ENCODE results near the gene SMG9.
"Not testable (repeated sequence)": the region's sequence is repeated elsewhere in the genome, so short reads cannot be mapped to it uniquely, and the experiment has no call there.

SMG9 gene

GRCh38 chr19:43780706-43781525 lies 26.2 kb upstream of the SMG9 start, which contains the start of gene KCNN4:
TSS of gene KCNN4 (minus strand) at chr19:43780973. CDS start at chr19:43780861, 112 bp downstream.
- DNase-seq (ENCODE audit: low read depth) = no peak

GRCh38 chr19:43779820-43780219 lies 25.1 kb upstream of the SMG9 start:
- DNase-seq (ENCODE audit: low read depth) = no peak

- no peak for DNase-seq (ENCODE audit: low read depth)
Measured at GRCh38 chr19:43779147-43779819, 24.5 kb upstream of the SMG9 start.

DNA sequence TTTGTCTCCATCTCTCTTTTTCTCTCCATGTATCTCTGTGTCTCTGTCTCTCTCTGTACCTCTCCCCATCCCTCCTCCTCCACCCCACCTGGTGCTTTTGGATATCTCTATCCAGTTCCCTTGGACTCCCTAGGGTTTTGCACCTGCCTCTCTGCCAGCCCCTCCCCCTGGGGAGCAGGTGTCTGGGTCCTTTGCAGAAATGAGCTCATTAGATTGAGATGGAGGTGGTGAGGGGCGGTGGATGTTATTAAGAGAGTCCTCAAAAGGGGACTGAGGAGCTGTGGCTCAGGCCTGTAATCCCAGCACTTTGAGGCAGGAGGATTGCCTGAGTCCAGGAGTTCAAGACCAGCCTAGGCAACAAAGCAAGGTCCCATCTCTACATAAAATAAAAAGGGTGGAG lies 23.9 kb upstream of the SMG9 start:
- no peak for DNase-seq (ENCODE audit: low read depth)

DNA sequence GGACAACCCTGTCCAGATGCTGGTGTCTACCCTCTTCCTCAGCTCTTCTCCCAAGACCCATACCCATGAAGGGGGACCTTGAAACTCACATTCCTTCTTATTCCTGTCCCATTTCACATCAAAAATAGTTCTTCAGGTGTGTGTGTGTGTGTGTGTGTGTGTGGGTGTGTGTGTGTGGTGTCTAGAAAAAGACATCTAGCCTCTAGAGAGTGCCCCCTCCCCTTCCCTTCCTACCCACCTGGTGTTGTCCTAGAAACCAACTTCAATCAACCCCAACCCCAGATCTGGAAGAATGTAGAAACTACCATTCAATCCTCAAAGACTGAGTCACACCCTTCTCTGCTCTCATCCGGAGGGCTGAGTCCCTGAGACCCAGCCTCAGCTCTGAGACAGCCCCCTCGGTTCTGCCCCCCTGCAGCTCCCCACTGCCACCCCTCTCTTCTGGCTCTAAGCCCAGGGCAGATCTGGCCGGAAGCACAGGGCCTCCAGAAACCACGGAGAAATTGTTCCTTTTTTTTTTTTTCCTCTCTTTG lies 22.5 kb upstream of the SMG9 start:
- no peak for DNase-seq (ENCODE audit: low read depth)

DNA sequence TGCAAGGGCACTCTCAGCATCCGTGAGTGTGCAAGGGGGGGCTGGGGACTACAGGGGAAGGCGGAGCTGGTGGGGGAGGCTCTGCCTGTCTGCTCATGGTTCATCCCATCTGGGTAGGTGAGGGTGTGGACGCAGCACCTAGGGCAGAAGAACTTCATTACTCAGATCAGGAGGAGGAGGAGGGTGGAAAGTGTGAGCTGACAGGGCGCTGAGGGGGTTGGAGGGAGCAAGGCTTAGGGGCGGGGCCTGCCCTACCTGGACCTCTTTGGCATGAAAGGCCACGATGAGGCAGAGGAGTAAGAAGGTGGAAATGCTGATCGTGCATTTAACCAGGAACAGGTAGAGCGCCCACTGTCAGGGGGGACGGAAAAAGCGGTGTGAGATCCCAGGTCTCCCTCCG lies 21.5 kb upstream of the SMG9 start:
- DNase-seq (ENCODE audit: low read depth) = no peak

DNA sequence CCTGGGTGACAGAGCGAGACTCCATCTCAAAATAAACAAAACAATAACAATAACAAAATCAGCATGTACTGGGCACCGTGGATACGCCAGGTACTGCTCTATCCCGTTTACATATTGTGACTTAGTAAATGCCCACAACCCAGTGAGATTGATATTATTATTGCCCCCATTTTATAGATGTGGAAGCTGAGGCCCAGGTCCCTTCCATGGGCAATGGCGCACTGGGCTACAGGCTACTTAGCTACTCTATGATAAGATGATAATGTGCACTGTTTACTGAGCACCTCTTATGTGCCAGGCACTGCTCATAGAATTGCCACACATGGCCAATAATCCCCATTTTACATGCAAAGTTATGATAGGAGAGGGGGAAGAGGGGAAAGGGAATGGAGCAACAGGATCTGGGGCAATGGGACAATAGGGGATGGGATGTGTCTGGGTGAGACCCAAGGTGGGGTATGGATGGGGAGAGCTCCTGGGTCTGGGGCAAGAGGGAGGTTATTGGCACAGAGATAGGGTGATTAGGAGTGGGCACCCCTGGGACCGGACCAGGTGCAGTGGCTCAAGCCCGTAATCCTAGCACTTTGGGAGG lies 20.6 kb upstream of the SMG9 start:
- DNase-seq (ENCODE audit: low read depth) = no peak

DNA sequence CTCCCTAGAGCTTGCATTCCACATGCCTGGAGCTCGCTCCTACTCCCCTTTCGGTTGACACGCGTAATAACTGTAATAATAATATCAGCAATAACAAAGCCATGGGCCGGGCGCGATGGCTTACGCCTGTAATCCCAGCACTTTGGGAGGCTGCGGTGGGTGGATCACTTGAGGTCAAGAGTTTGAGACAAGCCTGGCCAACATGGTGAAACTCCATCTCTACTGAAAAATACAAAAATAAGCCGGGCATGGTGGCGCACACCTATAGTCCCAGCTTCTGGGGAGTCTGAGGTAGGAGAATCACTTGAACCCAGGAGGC lies 20.1 kb upstream of the SMG9 start:
- not testable (repeated sequence) for DNase-seq (ENCODE audit: low read depth)

DNA sequence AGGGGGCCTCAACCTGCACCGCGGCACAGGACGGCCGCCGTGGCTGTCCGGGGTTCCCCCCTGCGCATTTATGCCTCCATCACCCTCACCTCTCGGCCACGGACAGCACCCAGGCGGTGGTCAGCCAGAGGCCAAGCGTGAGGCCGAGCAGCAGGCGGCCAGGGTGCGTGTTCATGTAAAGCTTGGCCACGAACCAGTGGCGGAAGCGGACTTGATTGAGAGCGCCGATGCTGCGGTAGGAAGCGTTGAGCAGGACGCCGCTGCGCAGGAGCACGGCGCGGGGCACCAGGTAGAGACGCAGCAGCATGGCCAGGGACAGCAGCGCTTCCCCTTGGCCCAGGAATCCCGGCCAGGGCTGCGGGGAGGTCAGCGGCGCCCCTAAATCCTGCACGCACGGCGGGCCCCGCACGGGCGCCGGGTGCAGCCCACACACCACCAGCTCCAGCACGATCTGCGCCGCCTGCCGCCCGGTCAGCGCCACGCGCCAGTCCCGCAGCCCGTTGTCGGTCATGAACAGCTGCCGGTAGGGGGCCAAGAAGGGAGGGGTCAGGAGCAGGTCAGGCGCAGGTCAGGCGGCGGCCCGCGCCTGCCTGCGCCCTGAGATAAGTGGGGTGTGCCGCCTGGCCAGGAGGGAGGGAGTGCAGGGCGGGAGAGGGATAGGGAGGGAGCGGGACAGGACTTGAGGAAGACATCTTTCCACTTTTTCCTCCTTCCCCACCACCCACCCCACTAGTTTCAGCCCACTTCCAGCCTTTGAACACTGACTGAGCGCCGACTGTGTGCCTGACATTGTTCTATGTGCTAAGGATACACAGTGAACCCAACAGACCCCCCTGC lies 19.6 kb upstream of the SMG9 start:
- no peak for DNase-seq (ENCODE audit: low read depth)

DNA sequence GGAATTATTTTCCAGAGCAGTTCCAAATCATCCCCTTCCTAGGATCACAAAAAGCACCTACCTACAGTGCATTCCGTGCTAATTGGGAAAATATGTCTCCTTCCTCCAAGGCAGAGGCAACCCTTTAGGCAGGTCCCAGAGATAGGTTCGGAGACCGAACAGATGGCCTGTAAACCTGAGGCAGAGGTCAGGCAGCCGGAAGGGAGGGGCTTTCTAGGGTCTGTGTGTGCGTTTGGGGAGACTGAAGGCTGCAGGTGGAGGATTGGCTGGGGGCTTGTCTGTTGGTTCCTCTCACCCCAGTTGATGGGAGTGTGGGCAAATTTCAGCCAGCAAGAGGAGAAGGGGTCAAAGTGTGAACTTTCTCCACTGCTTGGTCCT lies 19.0 kb upstream of the SMG9 start:
- DNase-seq (ENCODE audit: low read depth) = no peak

GRCh38 chr19:43769256-43769655 lies 14.5 kb upstream of the SMG9 start:
- no peak for DNase-seq (ENCODE audit: low read depth)

GRCh38 chr19:43768273-43769050 lies 13.7 kb upstream of the SMG9 start:
- no peak for DNase-seq (ENCODE audit: low read depth)

DNA sequence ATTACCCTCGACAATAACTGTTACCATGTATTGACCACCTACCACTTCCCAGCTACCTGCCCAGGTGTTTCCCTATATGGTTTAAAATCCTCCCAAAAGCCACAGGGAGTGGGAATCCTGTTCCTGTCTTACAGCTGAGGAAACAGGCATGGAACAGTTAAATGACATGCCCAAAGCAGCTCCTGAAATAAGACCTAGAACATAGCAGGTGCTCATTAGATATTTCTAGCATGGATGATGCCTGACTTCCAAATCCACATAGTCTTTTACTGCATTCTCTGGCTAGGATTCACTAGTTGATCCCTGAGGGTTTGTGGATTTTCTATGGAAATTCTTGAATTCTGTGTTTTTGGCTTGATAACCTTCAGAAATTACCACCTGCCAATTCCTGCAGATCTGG lies 13.1 kb upstream of the SMG9 start:
- DNase-seq (ENCODE audit: low read depth) = no peak

- DNase-seq (ENCODE audit: low read depth) = no peak
Measured at GRCh38 chr19:43767316-43767715, 12.6 kb upstream of the SMG9 start.

DNA sequence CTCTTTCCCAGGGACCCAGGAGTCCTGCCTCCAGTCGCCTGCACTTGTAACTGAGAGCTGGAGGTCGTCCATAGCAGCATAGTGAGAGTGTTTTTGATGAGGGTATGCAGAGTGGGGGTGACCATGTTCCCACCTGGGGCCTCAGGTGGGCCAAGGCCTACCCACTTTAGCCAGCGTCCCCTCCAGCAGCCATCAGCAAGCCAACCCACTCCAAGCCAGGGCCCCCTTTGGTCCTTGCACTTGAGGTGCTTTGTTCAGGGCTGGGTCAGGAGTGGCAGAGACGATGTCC lies 11.9 kb upstream of the SMG9 start:
- DNase-seq (ENCODE audit: low read depth) = no peak

GRCh38 chr19:43765109-43765876 lies 10.5 kb upstream of the SMG9 start:
- DNase-seq (ENCODE audit: low read depth) = peak; percentile 94

GRCh38 chr19:43764684-43765083 lies 9.9 kb upstream of the SMG9 start:
- not testable (repeated sequence) for DNase-seq (ENCODE audit: low read depth)

GRCh38 chr19:43763473-43763939 lies 8.7 kb upstream of the SMG9 start:
- DNase-seq (ENCODE audit: low read depth) = no peak

DNA sequence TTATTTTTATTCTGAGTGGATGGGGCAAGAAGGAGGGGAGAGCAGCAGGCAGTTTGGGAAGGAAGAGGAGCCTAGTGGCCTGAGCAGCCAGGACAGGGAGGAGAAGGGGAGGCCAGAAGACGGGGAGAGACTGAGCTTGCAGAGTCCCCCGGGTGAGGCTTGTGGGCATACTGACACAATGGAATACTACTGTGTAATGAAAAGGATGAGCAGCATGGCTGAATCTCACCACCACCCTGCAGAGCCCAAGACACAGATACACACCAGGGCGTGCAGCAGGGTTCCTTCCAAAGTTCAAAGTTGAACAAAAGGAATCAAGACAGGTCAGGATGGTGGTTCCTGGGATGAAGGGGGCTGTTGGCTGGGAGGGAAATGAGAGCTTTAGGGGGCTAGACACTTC lies 8.1 kb upstream of the SMG9 start:
- DNase-seq (ENCODE audit: low read depth) = no peak

DNA sequence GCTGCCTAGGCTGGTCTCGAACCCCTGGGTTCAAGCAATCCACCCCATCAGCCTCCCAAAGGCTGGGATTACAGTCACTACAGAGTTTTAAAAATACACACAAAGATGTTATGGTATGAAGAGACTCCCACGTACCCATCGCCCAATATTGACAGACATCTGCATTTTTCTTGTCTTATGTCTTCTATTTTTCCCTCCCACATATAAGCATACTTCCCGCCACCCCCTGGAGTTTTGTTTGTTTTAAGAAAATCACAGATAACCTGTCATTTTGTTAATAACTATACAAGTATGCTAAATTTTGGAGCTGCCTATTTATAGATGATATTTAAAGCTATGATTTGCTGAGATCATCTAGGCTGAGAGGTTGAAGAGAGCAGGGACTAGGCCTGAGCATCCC lies 6.2 kb upstream of the SMG9 start:
- DNase-seq (ENCODE audit: low read depth) = no peak

DNA sequence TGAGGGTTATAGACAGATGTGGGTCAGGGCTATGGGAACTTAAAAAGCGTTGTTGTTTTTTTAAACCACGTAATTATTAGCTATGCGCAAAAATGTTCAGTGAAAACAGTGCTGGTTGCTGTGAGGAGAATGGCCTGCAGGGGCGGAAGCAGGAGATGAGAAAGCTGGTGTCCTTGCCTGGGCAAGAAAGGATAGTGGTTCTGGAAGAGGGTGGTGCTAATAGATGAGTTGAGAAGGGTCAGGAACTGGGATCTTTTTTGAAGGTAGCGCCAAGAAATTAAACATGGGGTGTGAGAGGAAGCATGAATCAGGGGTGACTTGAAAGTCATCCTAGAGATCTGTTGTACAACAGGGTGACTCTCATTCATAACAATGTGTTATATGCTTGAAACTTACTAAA lies 4.8 kb upstream of the SMG9 start:
- peak; percentile 51 for DNase-seq (ENCODE audit: low read depth)
